ENCODE data around the gene AKAP13.

The AKAP13 gene

GRCh38 chr15:85380812-85381642 lies 624 bp downstream of the AKAP13 start:
- Histone ChIP-seq H3K27ac (peak overlapping the region; percentile 63 to 97 (median 95)), H3K4me3 (peak overlapping the region; percentile 58 to 98 (median 92))

GRCh38 chr15:85381850-85382751 lies 1.7 kb downstream of the AKAP13 start:
- peak overlapping the region; percentile 58 to 98 (median 92) for H3K4me3 ChIP-seq
- H3K27ac ChIP-seq: peak overlapping the region in 12 of 21 experiments; percentile 5 to 96 (median 90)

GRCh38 chr15:85382942-85383341 lies 2.5 kb downstream of the AKAP13 start:
- H3K27ac ChIP-seq: peak overlapping the region in 4 of 21 experiments; percentile 5 to 44 (median 26)
- no peak overlapping the region for H3K4me3 ChIP-seq

GRCh38 chr15:85383470-85384148 lies 3.2 kb downstream of the AKAP13 start:
- no peak overlapping the region for H3K4me3 ChIP-seq
- peak overlapping the region in 2 of 21 experiments; percentile 20 to 44 for H3K27ac ChIP-seq

- Histone ChIP-seq H3K27ac (no peak overlapping the region), H3K4me3 (no peak overlapping the region)
Observed at GRCh38 chr15:85386261-85386660, 5.9 kb downstream of the AKAP13 start.

GRCh38 chr15:85388566-85389305 lies 8.3 kb downstream of the AKAP13 start:
- H3K27ac ChIP-seq: no peak overlapping the region
- H3K4me3 ChIP-seq: no peak overlapping the region

- H3K4me3 ChIP-seq: no peak overlapping the region
Observed at GRCh38 chr15:85389306-85389650, 8.9 kb downstream of the AKAP13 start.

GRCh38 chr15:85389772-85390171 lies 9.4 kb downstream of the AKAP13 start:
- no peak overlapping the region for H3K27ac ChIP-seq

More at GRCh38 chr15:85389306-85389650, 8.9 kb downstream of the AKAP13 start:
- no peak overlapping the region for H3K27ac ChIP-seq

GRCh38 chr15:85393210-85393609 lies 12.8 kb downstream of the AKAP13 start:
- no peak overlapping the region for H3K27ac ChIP-seq
- no peak overlapping the region for H3K4me3 ChIP-seq

More at GRCh38 chr15:85389772-85390171, 9.4 kb downstream of the AKAP13 start:
- no peak overlapping the region for H3K4me3 ChIP-seq

GRCh38 chr15:85394554-85395333 lies 14.3 kb downstream of the AKAP13 start:
- H3K4me3 ChIP-seq: no peak overlapping the region
- no peak overlapping the region for H3K27ac ChIP-seq

GRCh38 chr15:85396554-85396953 lies 16.2 kb downstream of the AKAP13 start:
- Histone ChIP-seq H3K4me3 (no peak overlapping the region), H3K27ac (peak overlapping the region in 1 of 21 experiments; percentile 7)

- no peak overlapping the region for H3K27ac ChIP-seq
- no peak overlapping the region for H3K4me3 ChIP-seq
Observed at GRCh38 chr15:85397151-85397550, 16.7 kb downstream of the AKAP13 start.

GRCh38 chr15:85397926-85398325 lies 17.5 kb downstream of the AKAP13 start:
- Histone ChIP-seq H3K4me3 (no peak overlapping the region), H3K27ac (no peak overlapping the region)

- no peak overlapping the region for H3K27ac ChIP-seq
- H3K4me3 ChIP-seq: no peak overlapping the region
Observed at GRCh38 chr15:85398822-85399221, 18.4 kb downstream of the AKAP13 start.

- no peak overlapping the region for H3K4me3 ChIP-seq
- H3K27ac ChIP-seq: no peak overlapping the region
Observed at GRCh38 chr15:85399627-85400026, 19.2 kb downstream of the AKAP13 start.

GRCh38 chr15:85400606-85401005 lies 20.2 kb downstream of the AKAP13 start:
- no peak overlapping the region for H3K27ac ChIP-seq
- no peak overlapping the region for H3K4me3 ChIP-seq

- H3K27ac ChIP-seq: peak overlapping the region in 1 of 21 experiments; percentile 5
- H3K4me3 ChIP-seq: no peak overlapping the region
Observed at GRCh38 chr15:85401108-85401774, 20.8 kb downstream of the AKAP13 start.

Measured in skin epidermis (tissue), 12 donors.